ENCODE results near the gene EXOC4.

EXOC4 gene

DNA sequence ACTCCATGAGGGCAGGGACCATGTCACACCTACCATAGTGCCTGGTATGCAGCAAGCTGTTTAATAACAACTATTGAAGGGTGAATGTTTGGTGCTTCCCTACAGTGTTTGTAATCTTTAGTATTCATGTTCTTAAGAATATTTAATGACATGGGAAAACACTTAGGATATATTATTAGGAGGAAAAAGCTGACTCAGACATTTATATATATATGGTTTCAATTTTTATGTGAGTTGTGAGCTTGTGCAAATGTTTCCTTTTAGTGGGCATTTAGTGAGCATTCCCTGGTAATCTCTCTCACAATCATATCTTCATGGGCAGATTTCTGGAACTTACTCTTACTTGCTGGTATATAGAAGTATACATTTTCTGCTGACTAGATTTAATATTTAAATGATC lies 359.1 kb downstream of the EXOC4 start:
- TF ChIP-seq, protein P1, sequence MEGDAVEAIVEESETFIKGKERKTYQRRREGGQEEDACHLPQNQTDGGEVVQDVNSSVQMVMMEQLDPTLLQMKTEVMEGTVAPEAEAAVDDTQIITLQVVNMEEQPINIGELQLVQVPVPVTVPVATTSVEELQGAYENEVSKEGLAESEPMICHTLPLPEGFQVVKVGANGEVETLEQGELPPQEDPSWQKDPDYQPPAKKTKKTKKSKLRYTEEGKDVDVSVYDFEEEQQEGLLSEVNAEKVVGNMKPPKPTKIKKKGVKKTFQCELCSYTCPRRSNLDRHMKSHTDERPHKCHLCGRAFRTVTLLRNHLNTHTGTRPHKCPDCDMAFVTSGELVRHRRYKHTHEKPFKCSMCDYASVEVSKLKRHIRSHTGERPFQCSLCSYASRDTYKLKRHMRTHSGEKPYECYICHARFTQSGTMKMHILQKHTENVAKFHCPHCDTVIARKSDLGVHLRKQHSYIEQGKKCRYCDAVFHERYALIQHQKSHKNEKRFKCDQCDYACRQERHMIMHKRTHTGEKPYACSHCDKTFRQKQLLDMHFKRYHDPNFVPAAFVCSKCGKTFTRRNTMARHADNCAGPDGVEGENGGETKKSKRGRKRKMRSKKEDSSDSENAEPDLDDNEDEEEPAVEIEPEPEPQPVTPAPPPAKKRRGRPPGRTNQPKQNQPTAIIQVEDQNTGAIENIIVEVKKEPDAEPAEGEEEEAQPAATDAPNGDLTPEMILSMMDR (IDR thresholded peaks at IDR 0.05; ENCODE audit: insufficient read depth, low read depth, low read length, missing control alignments): no peak
- no peak for DNase-seq (ENCODE audit: low read depth)
- H3K4me3 ChIP-seq (ENCODE audit: low read length): no peak overlapping the region

DNA sequence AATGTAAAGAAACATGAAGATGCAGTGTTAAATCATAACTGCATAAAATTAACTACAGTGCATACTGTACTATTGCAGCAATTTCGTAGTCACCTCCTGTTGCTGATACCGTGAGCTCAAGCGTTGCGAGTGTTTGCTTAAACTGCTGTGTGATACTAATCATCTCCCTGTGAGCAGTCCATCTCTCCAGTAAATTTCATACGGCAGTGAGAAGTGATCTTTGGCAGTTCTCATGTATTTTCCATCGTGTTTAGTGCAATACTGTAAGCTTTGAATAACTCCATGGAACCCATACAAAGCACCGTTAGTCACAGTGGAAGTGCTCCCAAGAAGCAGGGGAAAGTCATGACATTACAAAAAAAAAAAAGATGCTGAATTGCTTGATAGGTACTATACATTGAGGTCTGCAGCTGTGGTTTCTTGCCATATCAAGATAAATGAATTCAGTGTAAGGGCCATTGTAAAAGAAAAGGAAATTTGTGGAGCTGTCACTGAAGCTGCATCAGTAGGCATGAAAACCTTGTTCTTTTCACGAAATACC lies 360.4 kb downstream of the EXOC4 start:
- no peak for DNase-seq (ENCODE audit: low read depth)
- no peak overlapping the region for H3K4me3 ChIP-seq (ENCODE audit: low read length)
- TF ChIP-seq, protein P1 (IDR thresholded peaks at IDR 0.05; ENCODE audit: insufficient read depth, low read depth, low read length, missing control alignments): no peak

DNA sequence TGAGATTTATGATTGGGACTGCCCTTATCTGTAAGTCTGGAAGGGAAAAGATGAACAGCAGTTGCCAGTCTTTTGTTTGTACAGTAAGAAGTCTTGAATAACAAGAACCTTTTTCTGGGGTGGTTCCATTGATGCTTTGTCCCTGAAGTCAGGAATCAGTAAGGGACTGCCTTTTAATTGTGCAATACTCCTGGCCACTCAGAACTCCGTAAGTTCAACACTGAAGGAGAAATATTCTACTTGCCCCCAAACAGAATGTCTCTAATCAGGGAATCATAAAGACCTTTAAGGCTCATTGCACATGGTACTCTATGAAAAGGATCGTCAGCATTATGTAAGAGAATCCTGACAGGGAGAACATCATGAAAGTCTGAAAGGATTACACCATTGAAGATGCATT lies 361.4 kb downstream of the EXOC4 start:
- DNase-seq (ENCODE audit: low read depth): no peak
- no peak overlapping the region for H3K4me3 ChIP-seq (ENCODE audit: low read length)
- TF ChIP-seq, protein P1 (IDR thresholded peaks at IDR 0.05; ENCODE audit: insufficient read depth, low read depth, low read length, missing control alignments): no peak

DNA sequence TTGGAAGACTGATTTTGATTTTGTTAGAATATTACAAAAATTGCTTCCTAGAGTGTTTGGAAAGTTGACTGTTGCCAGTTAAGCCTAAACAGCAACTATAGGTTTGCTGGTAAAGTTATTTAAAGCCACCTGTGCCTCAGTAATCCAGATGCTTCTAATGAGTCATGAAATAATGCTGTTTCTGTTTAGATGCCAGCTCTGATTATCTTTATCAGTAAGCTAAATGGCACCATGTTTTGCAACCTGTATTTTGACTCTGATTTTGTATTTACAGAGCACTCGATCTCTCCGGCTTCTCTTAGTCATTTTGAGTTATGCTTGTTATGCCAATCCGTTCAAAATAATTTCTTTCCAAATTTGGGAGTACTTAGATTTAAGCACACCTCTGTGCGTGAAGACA lies 366.1 kb downstream of the EXOC4 start:
- no peak for DNase-seq (ENCODE audit: low read depth)
- no peak overlapping the region for H3K4me3 ChIP-seq (ENCODE audit: low read length)
- TF ChIP-seq, protein P1 (IDR thresholded peaks at IDR 0.05; ENCODE audit: insufficient read depth, low read depth, low read length, missing control alignments): no peak

DNA sequence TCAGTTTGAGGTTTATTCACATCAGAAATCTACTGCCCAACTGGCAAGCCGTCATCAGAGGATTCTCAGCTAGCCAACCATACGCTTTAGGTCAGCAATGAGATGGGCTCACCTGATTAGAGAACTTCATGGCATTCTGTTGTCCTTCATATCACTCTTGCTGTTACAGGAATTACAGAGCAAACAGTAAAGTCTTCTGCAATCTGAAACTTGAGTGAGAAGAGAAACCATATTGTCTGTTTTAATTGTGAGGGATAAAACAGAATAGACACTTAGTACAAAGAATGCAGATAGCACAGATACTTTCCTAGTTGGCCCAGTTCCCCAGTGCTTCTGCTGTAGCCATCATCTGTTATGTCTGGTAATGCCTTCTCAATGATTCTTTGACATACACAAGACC lies 366.6 kb downstream of the EXOC4 start:
- H3K4me3 ChIP-seq (ENCODE audit: low read length): no peak overlapping the region
- DNase-seq (ENCODE audit: low read depth): no peak
- TF ChIP-seq, protein P1 (IDR thresholded peaks at IDR 0.05; ENCODE audit: insufficient read depth, low read depth, low read length, missing control alignments): no peak

DNA sequence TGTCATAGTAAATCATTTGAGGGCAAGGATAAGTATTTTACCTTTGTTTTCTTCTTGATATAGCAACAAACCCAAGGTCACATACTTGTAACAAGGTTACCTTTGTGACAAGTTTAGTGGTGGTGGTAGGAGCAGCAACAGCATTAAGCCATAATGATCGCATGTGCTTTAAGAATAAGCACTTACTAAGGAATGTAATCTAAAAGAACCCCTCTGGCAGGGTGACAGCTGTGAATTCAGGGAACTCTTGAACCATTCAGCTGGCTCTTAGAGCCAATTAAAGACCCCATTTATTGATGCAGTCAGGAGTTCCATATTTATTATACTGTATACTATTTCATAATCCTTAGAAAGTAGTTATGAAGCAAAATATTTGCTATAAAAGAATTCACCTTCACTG lies 370.8 kb downstream of the EXOC4 start:
- no peak overlapping the region for H3K4me3 ChIP-seq (ENCODE audit: low read length)
- TF ChIP-seq, protein P1 (IDR thresholded peaks at IDR 0.05; ENCODE audit: insufficient read depth, low read depth, low read length, missing control alignments): no peak

DNA sequence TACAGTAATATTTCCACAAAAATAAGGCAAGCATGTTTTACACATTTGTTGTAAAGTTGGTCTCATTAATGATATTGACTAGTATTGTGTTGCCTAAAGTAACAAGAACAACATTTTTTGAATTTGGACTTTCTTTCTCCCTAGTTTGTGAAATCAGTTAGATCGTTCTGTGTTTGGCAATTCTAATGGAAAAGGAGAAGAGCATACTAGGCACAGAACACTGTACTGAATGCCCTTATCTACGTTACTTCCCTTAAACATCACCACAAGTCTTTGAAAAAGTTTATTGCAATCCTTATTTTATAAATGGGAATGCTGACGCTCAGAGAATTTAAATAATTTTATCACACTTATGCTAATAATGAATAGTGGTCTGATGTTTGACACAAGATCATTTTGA lies 372.2 kb downstream of the EXOC4 start:
- TF ChIP-seq, protein P1 (IDR thresholded peaks at IDR 0.05; ENCODE audit: insufficient read depth, low read depth, low read length, missing control alignments): no peak
- no peak for DNase-seq (ENCODE audit: low read depth)
- no peak overlapping the region for H3K4me3 ChIP-seq (ENCODE audit: low read length)

More for the DNA sequence above, 370.8 kb downstream of the EXOC4 start:
- DNase-seq (ENCODE audit: low read depth): no peak
